Calu3 (cell line): ENCODE measurements around the gene HHATL. TPM values are rescaled to one million over a fixed set of nuclear protein-coding genes. Genes with fewer than 3 reads are reported as not detected.

Source experiments
- BruUV-seq: library from RNA; stranded (reverse); fragments of 400-500 nt; replicated peaks from 2 replicates; lab custom pipeline; 2021; lab: Mats Ljungman, UMichigan
- CTCF ChIA-PET: fragments of 300-600 bp; sonication (Branson Sonifier 250); formaldehyde crosslinking; loops from one replicate; lab custom pipeline; 2022; ENCODE audit warnings: antibody characterized with exemption; lab: Charles Lee
- DNase-seq: peaks from one replicate; pipeline ENCODE4 v3.0.0; 2022
- H3K27ac Mint-ChIP-seq: one replicate; pipeline ENCODE4 v1.8.0; 2022; ENCODE audit warnings: mixed read lengths; ENCODE audit not compliant: unreplicated experiment
- H3K27me3 Mint-ChIP-seq: one replicate; pipeline ENCODE4 v1.8.0; 2022; ENCODE audit warnings: mixed read lengths; ENCODE audit not compliant: unreplicated experiment
- H3K36me3 Mint-ChIP-seq: one replicate; pipeline ENCODE4 v1.8.0; 2022; ENCODE audit warnings: mild to moderate bottlenecking, moderate library complexity, mixed read lengths; ENCODE audit not compliant: insufficient read depth, unreplicated experiment
- H3K4me1 Mint-ChIP-seq: one replicate; pipeline ENCODE4 v1.8.0; 2022; ENCODE audit warnings: mild to moderate bottlenecking, low read depth, mixed read lengths; ENCODE audit not compliant: unreplicated experiment
- H3K4me3 Mint-ChIP-seq: one replicate; pipeline ENCODE4 v1.8.0; 2022; ENCODE audit warnings: mild to moderate bottlenecking, low read depth, moderate library complexity, mixed read lengths; ENCODE audit not compliant: unreplicated experiment
- H3K9me3 Mint-ChIP-seq: one replicate; pipeline ENCODE4 v1.8.0; 2022; ENCODE audit warnings: low read depth, mixed read lengths; ENCODE audit not compliant: unreplicated experiment
- intact Hi-C: fragments of 100-400 bp; cut with micrococcal nuclease; formaldehyde crosslinking; loops from one replicate; pipeline ENCODE4 v1.10.0; 2022; ENCODE audit not compliant: unreplicated experiment
- total RNA-seq: library from RNA; stranded (reverse); gene quantifications from 2 replicates; pipeline ENCODE4 v1.2.3, GENCODE V29; 2022
- TF ChIP-seq, protein P1 (sequence below): fragments of 200-600 bp; IDR thresholded peaks from one replicate; pipeline ENCODE4 v1.8.0; 2022; ENCODE audit warnings: antibody characterized with exemption; ENCODE audit not compliant: unreplicated experiment

Gene HHATL
- total RNA-seq, 1 experiment from 2014 or later = not detected

DNA sequence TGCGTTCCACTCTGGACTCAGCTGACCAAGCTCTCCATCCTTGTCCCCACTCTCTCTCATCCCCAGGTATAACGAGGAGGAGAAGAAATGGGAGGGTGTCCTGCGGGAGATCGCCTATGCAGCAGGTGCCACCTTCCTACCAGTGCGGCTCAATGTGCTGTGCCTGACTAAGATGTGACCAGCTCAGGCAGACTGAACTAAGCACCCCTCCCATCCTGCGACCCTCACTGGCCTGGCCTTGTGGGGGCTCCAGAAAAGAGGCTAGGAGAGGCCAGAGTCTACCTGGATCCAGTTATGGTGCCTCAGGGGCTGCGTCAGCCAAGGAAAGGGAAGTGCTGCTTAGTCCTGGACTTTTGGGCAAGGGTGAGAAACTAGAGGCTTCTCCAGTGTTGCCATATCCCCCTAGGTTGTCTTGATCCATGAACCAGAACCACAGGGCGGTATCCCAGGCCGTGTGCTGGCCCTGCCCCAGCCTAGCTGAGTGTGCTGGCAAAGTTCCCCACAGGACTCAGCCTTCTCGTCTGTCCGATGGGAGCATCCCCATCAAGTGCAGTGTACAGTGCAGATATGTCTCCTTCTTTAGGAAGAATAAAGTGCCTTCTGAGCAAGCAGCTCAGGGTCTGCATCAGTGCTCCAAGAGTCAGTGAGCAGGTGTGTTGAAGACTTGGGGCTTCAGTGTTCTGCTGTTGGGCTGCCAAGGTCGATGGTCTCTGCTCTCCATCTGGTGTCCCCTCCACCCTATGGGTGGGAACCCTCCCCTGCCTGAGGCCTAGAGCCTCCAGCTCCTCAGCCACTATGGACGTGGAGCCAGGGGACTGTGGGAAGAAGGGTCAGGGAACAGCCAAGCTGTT lies 10.6 kb downstream of the HHATL start:
- no TSS peak for BruUV-seq
- H3K9me3 Mint-ChIP-seq = no peaks in the 10 kb centered on the region

DNA sequence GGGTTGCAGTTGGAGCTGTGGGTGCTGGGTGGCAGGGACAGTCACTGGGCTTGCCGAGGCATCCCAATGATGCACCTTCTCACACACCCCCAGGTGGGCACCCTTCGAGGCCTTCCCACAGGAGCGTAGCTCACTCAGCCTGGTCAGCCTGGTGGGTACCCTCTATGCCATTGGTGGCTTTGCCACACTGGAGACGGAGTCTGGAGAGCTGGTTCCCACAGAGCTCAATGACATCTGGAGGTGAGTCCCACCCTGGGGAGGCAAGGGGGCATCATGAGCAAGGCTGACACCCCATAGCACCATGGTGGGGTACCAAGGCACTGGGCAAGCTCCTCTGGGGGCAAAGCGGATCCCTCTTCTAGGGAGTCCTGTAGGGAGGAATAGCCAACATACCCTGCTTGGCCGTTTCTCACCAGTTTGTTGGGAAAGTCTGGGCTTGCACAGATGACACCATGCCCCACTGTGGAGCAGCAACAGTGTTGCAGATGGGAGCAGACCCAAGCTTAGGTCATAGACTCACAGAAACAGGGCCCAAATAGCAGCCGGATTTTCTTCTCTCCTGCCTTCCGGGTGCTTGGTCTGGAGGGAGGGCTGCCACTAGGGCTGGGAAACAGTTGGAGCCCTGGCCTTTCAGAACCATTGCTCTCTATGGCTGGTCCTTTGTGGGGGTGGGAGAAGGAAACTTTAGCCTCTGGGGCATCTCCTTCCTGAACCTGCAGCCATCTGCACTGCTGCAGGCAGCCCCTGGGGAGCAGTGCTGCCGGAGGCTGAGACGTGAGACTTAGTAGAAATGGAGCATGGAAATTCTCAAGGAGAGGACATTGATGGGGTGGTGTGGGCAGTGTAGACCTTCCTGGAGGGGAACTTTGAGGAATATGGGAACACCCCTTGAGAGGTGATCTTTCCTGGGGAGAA lies 11.6 kb downstream of the HHATL start:
- H3K27me3 Mint-ChIP-seq = peaks cover 25% of the 10 kb centered on the region
- no TSS peak for BruUV-seq
- H3K9me3 Mint-ChIP-seq = no peaks in the 10 kb centered on the region
- no peak overlapping the region for H3K27ac Mint-ChIP-seq
- CTCF ChIA-PET = no interaction called here
- no peak overlapping the region for H3K4me3 Mint-ChIP-seq
- no peaks in the 10 kb centered on the region for H3K36me3 Mint-ChIP-seq
- H3K4me1 Mint-ChIP-seq = no peaks in the 10 kb centered on the region
- intact Hi-C loops = no loop called here
- TF ChIP-seq, protein P1, sequence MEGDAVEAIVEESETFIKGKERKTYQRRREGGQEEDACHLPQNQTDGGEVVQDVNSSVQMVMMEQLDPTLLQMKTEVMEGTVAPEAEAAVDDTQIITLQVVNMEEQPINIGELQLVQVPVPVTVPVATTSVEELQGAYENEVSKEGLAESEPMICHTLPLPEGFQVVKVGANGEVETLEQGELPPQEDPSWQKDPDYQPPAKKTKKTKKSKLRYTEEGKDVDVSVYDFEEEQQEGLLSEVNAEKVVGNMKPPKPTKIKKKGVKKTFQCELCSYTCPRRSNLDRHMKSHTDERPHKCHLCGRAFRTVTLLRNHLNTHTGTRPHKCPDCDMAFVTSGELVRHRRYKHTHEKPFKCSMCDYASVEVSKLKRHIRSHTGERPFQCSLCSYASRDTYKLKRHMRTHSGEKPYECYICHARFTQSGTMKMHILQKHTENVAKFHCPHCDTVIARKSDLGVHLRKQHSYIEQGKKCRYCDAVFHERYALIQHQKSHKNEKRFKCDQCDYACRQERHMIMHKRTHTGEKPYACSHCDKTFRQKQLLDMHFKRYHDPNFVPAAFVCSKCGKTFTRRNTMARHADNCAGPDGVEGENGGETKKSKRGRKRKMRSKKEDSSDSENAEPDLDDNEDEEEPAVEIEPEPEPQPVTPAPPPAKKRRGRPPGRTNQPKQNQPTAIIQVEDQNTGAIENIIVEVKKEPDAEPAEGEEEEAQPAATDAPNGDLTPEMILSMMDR = no peak
- no peak for DNase-seq

More for the DNA sequence above, 10.6 kb downstream of the HHATL start:
- no peak overlapping the region for H3K4me3 Mint-ChIP-seq
- CTCF ChIA-PET = no interaction called here
- TF ChIP-seq, protein P1 = no peak
- H3K27me3 Mint-ChIP-seq = peaks cover 25% of the 10 kb centered on the region
- no peak overlapping the region for H3K27ac Mint-ChIP-seq
- H3K36me3 Mint-ChIP-seq = no peaks in the 10 kb centered on the region
- no peak for DNase-seq
- no peaks in the 10 kb centered on the region for H3K4me1 Mint-ChIP-seq
- intact Hi-C loops = no loop called here

DNA sequence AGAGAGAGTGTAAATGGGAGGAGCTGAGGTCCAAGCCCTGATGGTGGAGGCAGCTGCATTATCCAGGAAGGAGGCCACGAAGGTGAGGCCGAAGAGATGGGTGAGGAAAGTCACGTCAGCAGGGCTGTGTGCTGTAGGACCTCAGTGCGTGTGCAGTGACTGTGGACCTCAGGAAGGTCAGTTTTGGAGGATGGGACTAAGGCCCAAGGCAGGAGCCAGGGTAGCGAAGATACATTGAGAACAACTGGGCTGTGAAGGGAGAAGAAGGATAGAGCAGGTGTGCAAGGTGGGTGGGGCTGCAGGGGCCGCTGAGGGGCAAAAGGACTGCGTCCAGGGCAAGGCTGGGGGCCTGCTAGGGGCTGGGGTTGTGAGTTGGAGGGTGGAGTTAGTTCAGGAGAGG lies 12.4 kb downstream of the HHATL start:
- intact Hi-C loops = no loop called here
- CTCF ChIA-PET = no interaction called here
- no TSS peak for BruUV-seq
- Mint-ChIP-seq H3K27ac (no peak overlapping the region), H3K4me3 (no peak overlapping the region), H3K27me3 (peaks cover 25% of the 10 kb centered on the region), H3K9me3 (no peaks in the 10 kb centered on the region), H3K36me3 (no peaks in the 10 kb centered on the region), H3K4me1 (no peaks in the 10 kb centered on the region)
- TF ChIP-seq, protein P1 = no peak
- DNase-seq = no peak

DNA sequence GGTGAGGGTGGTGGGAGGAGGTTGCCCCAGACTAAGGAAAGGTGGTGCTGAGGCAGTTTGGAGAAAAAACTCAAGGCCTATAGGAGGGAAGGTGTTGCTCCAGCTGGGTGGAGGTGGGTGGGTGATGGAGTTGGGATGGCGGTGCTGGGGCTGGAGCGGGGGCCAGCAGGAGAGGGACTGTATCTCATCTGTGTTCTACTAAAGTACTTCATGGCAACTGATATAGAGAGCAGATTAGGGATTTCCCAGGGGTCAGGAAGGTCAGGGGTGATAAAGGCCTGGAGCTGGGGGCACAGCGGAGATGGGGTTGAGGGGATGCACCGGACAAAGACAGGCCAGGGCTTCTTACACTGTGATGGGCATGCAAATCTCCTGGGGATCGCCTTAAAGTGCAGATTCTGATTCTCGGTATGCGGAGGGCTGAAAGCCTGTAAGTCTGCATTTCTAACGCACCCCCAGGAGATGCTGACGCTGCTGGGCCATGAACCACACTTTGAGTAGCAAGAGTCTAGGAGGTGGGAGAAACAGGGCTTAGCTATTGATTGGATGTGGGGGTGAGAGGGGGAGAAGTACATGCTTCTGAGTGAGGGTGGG lies 13.1 kb downstream of the HHATL start:
- DNase-seq = no peak
- no peak overlapping the region for H3K4me3 Mint-ChIP-seq

More for the DNA sequence above, 13.1 kb downstream of the HHATL start:
- intact Hi-C loops = no loop called here
- TF ChIP-seq, protein P1 = no peak
- CTCF ChIA-PET = no interaction called here
- Mint-ChIP-seq H3K27me3 (peaks cover 25% of the 10 kb centered on the region), H3K4me1 (no peaks in the 10 kb centered on the region), H3K27ac (no peak overlapping the region), H3K9me3 (no peaks in the 10 kb centered on the region), H3K36me3 (no peaks in the 10 kb centered on the region)
- BruUV-seq = no TSS peak
